Thymus (tissue), 11 donors: Measurements from ENCODE around the gene GTF2H3. TPM values are rescaled to one million over a fixed set of nuclear protein-coding genes. Genes with fewer than 3 reads are reported as not detected.
A peak's percentile ranks its signal among the peaks of the same experiment; 100 is the strongest.

Experiments
- DNase-seq, 9 donors: peaks; one replicate each; pipeline ENCODE4 v3.0.0-alpha.2; 2013; ENCODE audit warnings: low spot score in 9 of 9, low read depth in 6 of 9, missing footprints in 1 of 9
- H3K27ac ChIP-seq, 2 donors: one replicate each; pipeline ENCODE4 v1.5.1; 2013; ENCODE audit warnings: control low read depth in 1 of 2, low read depth in 1 of 2, low read length in 1 of 2, mild to moderate bottlenecking in 1 of 2, moderate library complexity in 1 of 2
- H3K27me3 ChIP-seq, 2 donors: one replicate each; pipeline ENCODE4 v1.5.1; 2013; ENCODE audit warnings: low read length in 1 of 2; ENCODE audit not compliant: control insufficient read depth in 2 of 2, insufficient read depth in 1 of 2
- H3K36me3 ChIP-seq, 2 donors: one replicate each; pipeline ENCODE4 v1.5.1; 2013; ENCODE audit warnings: low read length in 1 of 2, mild to moderate bottlenecking in 1 of 2, moderate library complexity in 1 of 2; ENCODE audit not compliant: control insufficient read depth in 2 of 2, insufficient read depth in 2 of 2
- H3K4me1 ChIP-seq, 2 donors: one replicate each; pipeline ENCODE4 v1.5.1; 2013; ENCODE audit warnings: low read length in 2 of 2; ENCODE audit not compliant: control insufficient read depth in 2 of 2, insufficient read depth in 2 of 2
- H3K4me3 ChIP-seq, 2 donors: one replicate each; pipeline ENCODE4 v1.5.1; 2013; ENCODE audit warnings: low read length in 2 of 2, control low read depth in 1 of 2, mild to moderate bottlenecking in 1 of 2
- H3K9me3 ChIP-seq, 2 donors: one replicate each; pipeline ENCODE4 v1.5.1; 2013; ENCODE audit warnings: low read length in 1 of 2, mild to moderate bottlenecking in 1 of 2; ENCODE audit not compliant: control insufficient read depth in 2 of 2, insufficient read depth in 1 of 2
- WGBS: extraction: QIAGEN DNeasy Blood & Tissue Kit; methylation state at CpG from one replicate; pipeline ENCODE4 v1.1.7; 2013; 5-methylcytosine and 5-hydroxymethylcytosine counted together
- polyA plus RNA-seq: library from polyadenylated mRNA; stranded (reverse); fragments of 200-250 nt; gene quantifications from one replicate; pipeline ENCODE4 v1.2.3, GENCODE V29; 2013
- total RNA-seq: library from RNA; stranded (reverse); fragments of 120-200 nt; gene quantifications from one replicate; pipeline ENCODE4 v1.2.4, GENCODE V29; 2013
- donor health status: healthy.

Gene GTF2H3
- total and polyA plus RNA-seq, 2 donors, result 11.2 to 25.8 TPM

DNA sequence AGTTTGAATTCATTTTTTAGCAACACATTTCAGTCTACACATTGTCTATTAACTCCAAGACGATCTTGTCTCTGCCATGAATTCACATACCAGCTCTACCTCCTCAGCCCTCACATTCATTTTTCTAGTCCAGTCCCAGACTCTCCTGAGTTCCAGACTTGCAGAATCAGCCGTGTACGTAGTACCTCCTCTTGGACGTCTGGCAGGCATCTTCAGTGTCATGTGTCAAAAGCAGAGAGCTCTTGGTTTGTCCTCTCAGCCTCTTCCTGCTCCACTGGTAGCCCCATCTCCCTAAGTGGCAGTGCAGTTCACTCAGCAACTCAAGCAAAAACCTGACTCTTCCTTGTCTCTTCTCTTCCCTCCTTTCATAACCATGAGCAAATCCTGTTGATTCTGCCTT, 22.8 kb downstream of the GTF2H3 start:
- 96% methylated on average over 4 of the region's 4 CpGs for WGBS
- Histone ChIP-seq H3K4me1 (no peaks in the 10 kb centered on the region), H3K27ac (no peak overlapping the region), H3K36me3 (peaks cover 30 to 63% of the 10 kb centered on the region in 2 donors), H3K4me3 (no peak overlapping the region), H3K27me3 (no peaks in the 10 kb centered on the region), H3K9me3 (no peaks in the 10 kb centered on the region)
- no peak for DNase-seq

DNA sequence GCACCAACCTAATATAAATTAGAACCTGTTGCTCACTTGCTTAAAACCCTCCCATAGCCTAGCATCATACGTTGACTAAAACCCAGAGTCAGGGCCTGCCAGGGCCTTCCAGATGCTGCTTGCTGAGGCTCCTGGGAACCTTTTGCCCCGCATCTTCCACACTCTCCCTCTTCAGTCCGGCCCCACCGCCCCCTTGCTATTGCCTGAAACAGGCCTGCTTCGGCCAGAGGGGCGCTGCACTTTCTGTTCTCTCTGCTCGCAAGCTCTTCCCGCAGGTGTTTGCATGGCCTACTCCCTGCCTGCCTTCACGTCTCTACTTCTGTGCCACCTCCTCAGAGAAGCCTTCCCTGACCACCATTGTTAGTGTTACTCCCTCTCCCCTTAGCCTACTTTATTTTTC, 23.6 kb downstream of the GTF2H3 start:
- Histone ChIP-seq H3K9me3 (no peaks in the 10 kb centered on the region), H3K4me1 (no peaks in the 10 kb centered on the region), H3K36me3 (peaks cover 26 to 56% of the 10 kb centered on the region in 2 donors), H3K27me3 (no peaks in the 10 kb centered on the region), H3K4me3 (no peak overlapping the region), H3K27ac (no peak overlapping the region)
- DNase-seq, result no peak
- 98% methylated on average over 9 of the region's 9 CpGs for WGBS

DNA sequence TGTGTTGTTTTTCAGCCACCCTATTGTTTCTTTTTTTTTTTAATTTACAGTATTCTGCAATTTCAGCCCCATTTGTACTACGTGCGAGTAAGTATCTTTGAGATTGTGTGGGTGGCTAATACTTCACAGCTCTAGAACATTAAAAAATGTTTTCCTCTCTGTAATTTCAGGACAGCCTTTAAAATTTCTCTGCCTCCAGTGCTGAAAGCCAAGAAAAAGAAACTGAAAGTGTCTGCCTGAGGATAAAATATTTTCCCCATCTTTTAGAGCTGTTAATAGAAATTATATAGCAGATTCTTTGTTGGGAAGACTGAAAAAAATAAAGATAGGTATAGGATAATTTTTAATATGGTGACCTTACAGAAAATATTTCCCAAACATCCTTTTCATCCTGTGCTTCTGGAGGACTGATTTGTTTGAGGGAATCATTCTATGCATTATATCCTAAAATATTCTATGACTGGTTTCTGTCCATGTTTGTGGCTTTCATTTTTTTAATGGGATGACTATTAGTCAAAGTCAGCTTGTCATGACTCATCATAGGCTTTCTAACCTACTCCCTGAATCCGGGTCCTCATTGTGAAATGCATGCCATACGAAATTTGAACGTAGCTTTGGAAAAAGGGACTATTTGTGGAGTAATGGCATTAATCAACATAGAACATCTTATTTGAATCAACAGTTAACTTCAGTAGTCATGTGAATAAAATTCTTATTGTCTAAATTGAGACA, 26.5 kb downstream of the GTF2H3 start:
- Histone ChIP-seq H3K36me3 (peaks cover 21 to 35% of the 10 kb centered on the region in 2 donors), H3K4me3 (no peak overlapping the region), H3K27me3 (no peaks in the 10 kb centered on the region), H3K9me3 (no peaks in the 10 kb centered on the region), H3K4me1 (no peaks in the 10 kb centered on the region), H3K27ac (no peak overlapping the region)
- DNase-seq, result no peak
- 97% methylated on average over 5 of the region's 5 CpGs for WGBS

- WGBS, result 94% methylated on average over 8 of the region's 8 CpGs
- H3K4me3 ChIP-seq, result no peak overlapping the region
These were observed 34.1 kb downstream of the GTF2H3 start for GRCh38 chr12:123667771-123668170.

GRCh38 chr12:123670882-123671728, 37.5 kb downstream of the GTF2H3 start, which contains the start of gene TCTN2:
Gene TCTN2 (plus strand): TSS chr12:123671113. CDS start chr12:123671241, 128 bp downstream.
- H3K36me3 ChIP-seq, result peaks cover 0 to 4% of the 10 kb centered on the region in 2 donors
- H3K4me1 ChIP-seq, result peaks cover 4 to 13% of the 10 kb centered on the region in 2 donors
- peak; percentile 66 to 94 (median 87) for DNase-seq
- H3K9me3 ChIP-seq, result no peaks in the 10 kb centered on the region
- peak within 1 kb of the TSS; percentile 76 to 88 for H3K4me3 ChIP-seq
- no peak within 1 kb of the TSS for H3K27ac ChIP-seq
- H3K27me3 ChIP-seq, result no peaks in the 10 kb centered on the region
- WGBS, result 3% methylated on average over 53 of the region's 53 CpGs

More at GRCh38 chr12:123667771-123668170, 34.1 kb downstream of the GTF2H3 start:
- H3K27ac ChIP-seq, result no peak overlapping the region
- DNase-seq, result no peak
- peaks cover 4 to 13% of the 10 kb centered on the region in 2 donors for H3K4me1 ChIP-seq
- no peaks in the 10 kb centered on the region for H3K9me3 ChIP-seq
- H3K36me3 ChIP-seq, result no peaks in the 10 kb centered on the region
- no peaks in the 10 kb centered on the region for H3K27me3 ChIP-seq

- 92% methylated on average over 6 of the region's 6 CpGs for WGBS
- H3K4me3 ChIP-seq, result no peak overlapping the region
- peaks cover 0 to 4% of the 10 kb centered on the region in 2 donors for H3K36me3 ChIP-seq
- H3K27ac ChIP-seq, result no peak overlapping the region
- DNase-seq, result no peak
- no peaks in the 10 kb centered on the region for H3K9me3 ChIP-seq
- H3K4me1 ChIP-seq, result peaks cover 4 to 13% of the 10 kb centered on the region in 2 donors
- no peaks in the 10 kb centered on the region for H3K27me3 ChIP-seq
These were observed 38.2 kb downstream of the GTF2H3 start for GRCh38 chr12:123671876-123672275.

DNA sequence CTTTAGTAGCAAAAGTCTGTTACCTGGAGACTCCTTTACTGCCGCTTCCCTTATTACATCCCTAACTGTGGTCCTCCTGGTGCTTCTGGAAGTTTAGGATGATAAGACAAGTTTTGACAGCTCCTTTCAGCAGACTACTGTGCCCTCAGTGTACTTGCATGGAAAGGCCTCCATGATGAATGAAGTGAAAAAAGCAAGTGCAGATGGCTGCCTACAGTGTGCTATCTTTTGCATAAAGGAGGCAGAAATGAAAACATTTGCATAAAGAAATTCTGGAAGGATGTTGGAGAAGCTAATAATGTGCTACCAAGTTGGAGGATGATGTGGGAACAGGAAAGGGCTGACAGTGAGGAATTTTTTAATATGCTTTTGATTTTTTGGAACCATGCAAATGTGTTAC, 41.8 kb downstream of the GTF2H3 start:
- no peaks in the 10 kb centered on the region for H3K27me3 ChIP-seq
- 97% methylated on average over 1 of the region's 1 CpG for WGBS
- peaks cover 4 to 13% of the 10 kb centered on the region in 2 donors for H3K4me1 ChIP-seq
- no peaks in the 10 kb centered on the region for H3K9me3 ChIP-seq
- H3K4me3 ChIP-seq, result no peak overlapping the region
- no peak for DNase-seq
- no peak overlapping the region for H3K27ac ChIP-seq
- peaks cover 0 to 7% of the 10 kb centered on the region in 2 donors for H3K36me3 ChIP-seq

DNA sequence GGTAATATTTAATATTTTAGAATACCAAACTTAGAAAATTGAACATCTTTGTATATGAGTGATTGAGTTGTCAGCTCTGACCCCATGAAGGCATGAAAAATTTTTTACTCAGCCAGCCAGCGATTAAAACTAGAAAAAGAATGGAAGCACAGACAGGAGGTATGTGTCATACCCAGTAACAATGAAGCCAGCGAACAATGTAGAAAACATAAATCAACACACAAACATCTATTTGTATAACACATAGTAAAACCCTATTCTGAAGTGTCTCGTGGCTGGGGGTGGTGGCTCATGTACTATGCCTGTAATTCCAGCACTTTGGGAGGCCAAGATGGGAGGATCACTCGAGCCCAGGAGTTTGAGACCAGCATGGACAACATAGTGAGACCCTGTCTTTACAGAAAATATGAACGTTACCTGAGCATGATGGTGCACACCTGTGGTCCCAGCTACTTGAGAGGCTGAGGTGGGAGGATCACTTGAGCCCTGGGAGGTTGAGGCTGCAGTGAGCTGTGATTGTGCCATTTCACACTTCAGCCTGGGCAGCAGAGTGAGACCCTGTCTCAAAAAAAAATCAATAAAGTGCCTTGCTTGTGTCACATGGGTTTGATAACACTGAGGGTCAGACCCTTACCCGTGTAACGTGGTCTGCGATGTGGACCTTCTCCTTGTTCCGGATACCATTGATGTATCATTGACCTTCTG, 43.1 kb downstream of the GTF2H3 start:
- DNase-seq, result no peak
- WGBS, result 97% methylated on average over 9 of the region's 9 CpGs
- H3K36me3 ChIP-seq, result peaks cover 0 to 10% of the 10 kb centered on the region in 2 donors
- H3K4me1 ChIP-seq, result peaks cover 0 to 3% of the 10 kb centered on the region in 2 donors
- no peaks in the 10 kb centered on the region for H3K9me3 ChIP-seq
- no peak overlapping the region for H3K4me3 ChIP-seq
- no peaks in the 10 kb centered on the region for H3K27me3 ChIP-seq
- H3K27ac ChIP-seq, result no peak overlapping the region
